GM12892 (cell line): ENCODE measurements around the gene TARBP2.

Experiments
- DNase-seq: peaks from one replicate; pipeline ENCODE4 v3.0.0; 2011; ENCODE audit not compliant: insufficient read length
- FAIRE-seq: peaks from 2 replicates; lab custom pipeline; 2011; peaks lifted over from hg19 to GRCh38; lab: Jason Lieb, UNC
- POLR2A ChIP-seq: IDR thresholded peaks from 2 replicates; pipeline ENCODE4 v1.6.1; 2011; ENCODE audit warnings: low read depth, low read length, control low read depth
- POLR2AphosphoS5 ChIP-seq: IDR thresholded peaks from 2 replicates; pipeline ENCODE4 v1.6.1; 2011; ENCODE audit warnings: low read depth, low read length, control low read depth
- TAF1 ChIP-seq: IDR thresholded peaks from 2 replicates; pipeline ENCODE4 v1.6.1; 2011; ENCODE audit warnings: low read depth, mild to moderate bottlenecking, control low read depth, low read length, borderline replicate concordance

Gene TARBP2

GRCh38 chr12:53463802-53464560 is 37.1 kb upstream of the TARBP2 start:
- no peak for FAIRE-seq
- DNase-seq: no peak
- TF ChIP-seq POLR2A (0 out of 2 replicates have a peak, but pooled peaks have one; percentile 6), POLR2AphosphoS5 (no peak; the same call in 1 of the 2 replicates)

- no peak for TF ChIP-seq TAF1
- TF ChIP-seq POLR2AphosphoS5: no peak; the same call in 1 of the 2 replicates
- TF ChIP-seq POLR2A: 0 out of 2 replicates have a peak, but pooled peaks have one; percentile 25
- DNase-seq (no peak), FAIRE-seq (no peak)
These were observed 36.2 kb upstream of the TARBP2 start for GRCh38 chr12:53464685-53465418.

- DNase-seq: no peak
- TF ChIP-seq POLR2AphosphoS5 (no peak), POLR2A (no peak), TAF1 (no peak)
- FAIRE-seq: no peak
These were observed 35.4 kb upstream of the TARBP2 start for GRCh38 chr12:53465679-53466078.

- TF ChIP-seq TAF1 (no peak), POLR2AphosphoS5 (no peak; the same call in 1 of the 2 replicates), POLR2A (0 out of 2 replicates have a peak, but pooled peaks have one; percentile 55)
- no peak for DNase-seq
- FAIRE-seq: no peak
These were observed 34.4 kb upstream of the TARBP2 start for GRCh38 chr12:53466640-53467039.

- FAIRE-seq (no peak), DNase-seq (no peak)
- no peak for TF ChIP-seq TAF1
- no peak for TF ChIP-seq POLR2AphosphoS5
- no peak for TF ChIP-seq POLR2A
These were observed 34.0 kb upstream of the TARBP2 start for GRCh38 chr12:53467082-53467481.

GRCh38 chr12:53467880-53468279 is 33.2 kb upstream of the TARBP2 start:
- no peak for TF ChIP-seq TAF1
- no peak for TF ChIP-seq POLR2A
- 0 out of 2 replicates have a peak, but pooled peaks have one; percentile 7 for TF ChIP-seq POLR2AphosphoS5
- no peak for DNase-seq
- FAIRE-seq: no peak

- DNase-seq (no peak), FAIRE-seq (no peak)
- TF ChIP-seq TAF1 (no peak), POLR2A (peak; percentile 52; the same call in 1 of the 2 replicates), POLR2AphosphoS5 (peak; percentile 59)
These were observed 32.8 kb upstream of the TARBP2 start for GRCh38 chr12:53468282-53468681.

- FAIRE-seq (no peak), DNase-seq (no peak)
- TF ChIP-seq POLR2AphosphoS5 (no peak), POLR2A (0 out of 2 replicates have a peak, but pooled peaks have one; percentile 23)
These were observed 29.0 kb upstream of the TARBP2 start for GRCh38 chr12:53472056-53472582.

GRCh38 chr12:53474077-53474476 is 27.0 kb upstream of the TARBP2 start:
- TF ChIP-seq TAF1 (no peak), POLR2AphosphoS5 (no peak), POLR2A (no peak)
- no peak for DNase-seq
- FAIRE-seq: no peak

- TF ChIP-seq POLR2AphosphoS5: no peak
- no peak for TF ChIP-seq TAF1
- peak; percentile 35; the same call in 1 of the 2 replicates for TF ChIP-seq POLR2A
- DNase-seq (no peak), FAIRE-seq (no peak)
These were observed 26.3 kb upstream of the TARBP2 start for GRCh38 chr12:53474819-53475218.

- TF ChIP-seq POLR2AphosphoS5: peak; percentile 62
- TF ChIP-seq TAF1: no peak
- TF ChIP-seq POLR2A: 0 out of 2 replicates have a peak, but pooled peaks have one; percentile 39
- DNase-seq: no peak
- FAIRE-seq: no peak
These were observed 24.3 kb upstream of the TARBP2 start for GRCh38 chr12:53476769-53477209.

- FAIRE-seq (no peak), DNase-seq (no peak)
- TF ChIP-seq POLR2A (no peak), POLR2AphosphoS5 (no peak), TAF1 (no peak)
These were observed 22.2 kb upstream of the TARBP2 start for GRCh38 chr12:53478865-53479264.
